T-helper 2 cell (primary cell): ENCODE measurements around the gene KCNQ5.
A peak's percentile ranks its signal among the peaks of the same experiment; 100 is the strongest.
"Not testable (repeated sequence)": the region's sequence is repeated elsewhere in the genome, so short reads cannot be mapped to it uniquely, and the experiment has no call there.

Experiments used
- DNase-seq, 5 experiments: peaks; one replicate each; pipeline versions ENCODE4 v3.0.0 to v3.0.0-alpha.2; 2012 to 2022
- total RNA-seq, 2 donors: gene quantifications; one replicate each; lab custom pipeline; 2026; lab: John Stamatoyannopoulos, UW

KCNQ5 gene
- 1.9 to 3.6 reads per million in 2 donors for total RNA-seq

- peak in 2 of 5 experiments; percentile 34 to 46 for DNase-seq
Observed at GRCh38 chr6:72621291-72622093, at the start of gene KCNQ5. KCNQ5 (plus strand) TSS chr6:72622064.

DNA sequence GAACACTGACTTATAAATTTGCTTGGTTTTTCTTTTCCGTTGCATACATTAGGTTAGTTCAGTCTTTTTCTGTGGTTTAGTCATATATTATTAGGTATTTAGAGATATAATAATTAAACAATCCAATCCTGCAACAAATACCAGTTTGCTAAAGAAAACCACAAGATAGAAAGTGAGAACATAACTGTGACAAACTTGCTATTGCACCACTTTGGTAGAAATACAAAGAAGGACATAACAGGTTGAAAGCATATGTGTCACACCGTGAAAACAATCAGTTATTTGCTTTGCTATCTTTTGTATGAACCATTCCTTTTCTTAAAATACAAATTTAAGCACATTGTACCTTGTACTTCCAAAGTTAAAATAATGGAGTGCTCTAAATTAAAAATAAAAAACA, 42.0 kb upstream of the KCNQ5 start:
- DNase-seq: no peak

GRCh38 chr6:72580281-72580940, 41.5 kb upstream of the KCNQ5 start:
- DNase-seq: peak in 1 of 5 experiments; percentile 21

GRCh38 chr6:72580950-72581349, 40.9 kb upstream of the KCNQ5 start:
- DNase-seq: not testable (repeated sequence)

DNA sequence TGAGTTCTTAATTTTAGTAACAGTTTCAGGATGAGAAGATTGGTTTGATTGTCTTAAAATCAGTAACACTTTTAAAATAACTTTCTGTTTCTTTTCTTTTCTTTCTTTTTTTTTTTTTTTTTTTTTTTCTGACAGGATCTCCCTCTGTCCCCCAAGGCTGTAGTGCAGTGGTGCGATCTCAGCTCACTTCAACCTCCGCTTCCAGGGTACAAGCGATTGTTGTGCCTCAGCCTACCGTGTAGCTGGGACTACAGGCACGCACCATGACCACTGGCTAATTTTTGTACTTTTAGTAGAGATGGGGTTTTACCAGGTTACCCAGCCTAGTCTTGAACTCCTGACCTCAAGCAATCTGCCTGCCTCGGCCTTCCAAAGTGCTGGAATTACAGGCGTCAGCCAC, 33.7 kb upstream of the KCNQ5 start:
- peak in 1 of 5 experiments; percentile 7 for DNase-seq

DNA sequence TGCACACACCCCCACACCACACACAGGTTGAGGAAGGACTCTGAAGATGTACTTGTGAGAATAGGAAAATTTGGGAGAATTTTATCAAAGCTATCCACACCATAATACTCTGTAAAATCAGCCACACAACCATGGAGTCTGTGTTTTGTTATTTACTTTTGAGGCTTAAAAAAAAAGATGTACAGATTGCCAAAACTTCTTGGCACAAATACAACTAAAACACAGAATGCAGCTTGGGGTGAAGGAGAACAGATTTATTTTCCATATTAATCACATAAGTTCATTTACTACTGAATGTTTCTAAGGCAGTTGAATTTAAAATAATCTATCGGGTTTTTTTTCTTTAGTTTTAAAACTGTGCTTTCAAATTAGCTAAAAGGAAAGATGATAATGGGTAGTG, 32.8 kb upstream of the KCNQ5 start:
- no peak for DNase-seq

DNA sequence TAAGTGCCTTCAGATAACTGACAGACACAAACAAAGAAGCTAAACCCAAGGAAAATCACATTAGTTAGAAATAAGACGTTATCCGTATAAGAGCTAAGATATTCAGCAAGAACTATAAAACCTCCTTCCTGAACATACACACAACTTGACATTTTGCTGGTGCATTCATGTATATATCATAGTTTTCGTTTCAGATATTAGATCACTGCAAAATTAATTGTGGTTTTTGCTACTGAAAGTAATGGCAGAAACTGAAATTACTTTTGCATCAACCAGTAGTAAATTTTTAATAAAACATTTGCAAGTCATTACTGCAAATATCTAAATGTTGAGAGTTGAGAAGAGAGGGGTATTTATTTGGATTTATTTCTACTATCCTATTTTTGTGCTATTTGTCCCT, 26.1 kb upstream of the KCNQ5 start:
- no peak for DNase-seq

DNA sequence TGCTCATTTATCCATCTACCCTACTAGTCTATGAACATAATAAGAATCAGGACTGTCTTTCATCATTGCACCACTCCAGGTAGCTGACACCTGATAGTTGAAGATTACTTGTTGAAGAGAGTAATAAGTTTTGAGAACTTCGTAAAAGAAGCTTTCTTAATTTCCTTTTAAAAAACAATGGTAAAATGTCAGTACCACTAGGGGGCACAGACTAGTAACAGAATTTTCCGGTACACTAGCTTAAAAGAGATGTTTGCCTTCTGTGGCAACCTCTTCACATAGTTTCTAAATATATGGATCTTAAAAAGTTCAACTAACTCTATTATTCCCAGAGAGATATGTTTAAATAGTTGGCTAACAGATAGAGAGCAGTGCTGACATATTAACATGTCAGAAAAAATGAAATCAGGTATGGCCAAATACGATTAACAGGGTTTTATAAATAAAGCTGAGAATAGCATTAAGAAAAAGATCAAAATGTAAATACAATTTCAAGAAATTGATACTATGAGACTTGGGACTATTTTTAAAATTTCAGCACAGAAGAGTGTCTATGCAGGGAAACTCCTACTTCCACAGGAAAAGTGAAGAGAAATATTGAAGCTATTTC, 5.4 kb upstream of the KCNQ5 start:
- peak in 1 of 5 experiments; percentile 51 for DNase-seq

DNA sequence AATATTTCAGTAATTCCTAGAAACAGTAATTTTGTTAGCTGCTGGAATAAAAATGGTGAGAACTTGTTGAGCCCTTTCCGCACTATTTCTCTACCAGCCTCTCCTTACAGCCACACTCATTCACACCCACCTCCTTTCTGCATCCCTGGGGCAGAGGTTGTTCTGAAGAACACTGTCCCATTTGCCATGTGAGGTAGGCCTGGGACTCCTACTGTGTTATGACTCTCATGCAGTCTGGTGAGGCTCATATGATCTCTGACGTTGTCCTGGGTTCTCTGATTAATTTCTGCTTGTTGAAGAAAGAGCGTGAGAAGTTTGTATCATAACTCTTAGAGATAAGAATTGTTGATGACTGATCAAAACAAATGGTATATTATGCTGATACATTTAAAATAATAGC, 4.1 kb upstream of the KCNQ5 start:
- no peak for DNase-seq

DNA sequence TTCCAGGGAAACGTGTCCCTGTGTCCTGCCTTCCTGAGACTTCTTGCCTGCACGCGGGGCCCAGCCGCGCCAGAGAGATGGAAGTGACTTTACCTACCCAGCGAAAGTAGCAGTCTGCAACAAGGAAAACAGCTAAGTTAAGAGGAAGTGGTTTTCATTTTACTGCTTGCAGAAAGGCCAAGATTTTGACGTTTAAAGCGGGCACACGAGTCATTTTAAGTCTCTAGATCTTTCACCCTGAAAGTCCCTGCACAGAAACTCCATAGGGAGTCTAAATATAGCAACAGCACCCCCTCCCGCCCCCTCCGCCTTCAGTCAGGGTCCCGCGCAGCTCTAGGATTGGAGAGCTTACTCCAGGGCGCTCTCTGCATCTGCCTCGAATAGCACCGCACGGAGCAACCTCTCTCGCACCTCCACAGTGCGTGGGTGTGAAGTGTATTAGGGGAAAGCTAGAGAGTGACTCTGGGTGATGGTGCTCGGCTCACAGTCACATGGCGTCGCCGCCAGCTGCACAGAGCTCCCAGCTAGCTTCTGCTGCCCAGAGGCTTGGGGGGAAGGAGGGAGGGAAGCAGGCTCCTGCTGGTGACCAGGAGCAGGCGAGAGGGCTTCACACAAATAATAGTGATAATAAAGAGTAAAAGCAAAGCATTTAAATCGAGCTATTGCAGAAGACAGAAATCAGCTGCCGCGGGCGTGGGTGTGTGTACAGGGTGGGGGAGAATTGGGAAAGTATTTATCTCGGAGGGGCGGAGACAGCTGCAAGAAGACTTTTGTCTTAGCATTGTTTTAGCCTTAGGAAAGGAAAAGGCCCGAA, 1.8 kb upstream of the KCNQ5 start:
- peak in 4 of 5 experiments; percentile 34 to 78 (median 54) for DNase-seq

DNA sequence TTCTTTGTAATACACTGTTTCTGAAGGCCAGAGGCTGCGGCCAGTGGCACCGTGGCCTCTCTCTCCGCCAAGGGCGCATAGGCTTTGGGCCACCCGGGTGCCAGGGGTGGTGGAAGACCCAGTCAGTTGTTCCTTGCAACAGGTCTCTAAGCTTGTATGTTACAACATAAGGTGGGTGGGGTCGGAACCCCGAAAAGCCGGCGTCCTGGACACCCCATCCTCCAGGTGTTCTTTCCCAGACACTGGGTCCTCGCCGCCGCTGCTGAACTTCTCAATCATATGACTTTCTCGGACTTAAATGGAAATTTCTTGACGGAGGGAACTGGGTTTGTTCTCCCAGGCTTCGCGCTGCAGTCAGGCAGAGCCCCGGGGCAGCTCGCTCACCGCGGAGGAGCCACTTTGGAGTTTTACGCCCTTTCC, 983 bp upstream of the KCNQ5 start:
- DNase-seq: no peak

GRCh38 chr6:72622094-72622940, 453 bp downstream of the KCNQ5 start:
- peak in 4 of 5 experiments; percentile 21 to 68 (median 35) for DNase-seq

GRCh38 chr6:72623808-72624207, 1.9 kb downstream of the KCNQ5 start:
- no peak for DNase-seq

DNA sequence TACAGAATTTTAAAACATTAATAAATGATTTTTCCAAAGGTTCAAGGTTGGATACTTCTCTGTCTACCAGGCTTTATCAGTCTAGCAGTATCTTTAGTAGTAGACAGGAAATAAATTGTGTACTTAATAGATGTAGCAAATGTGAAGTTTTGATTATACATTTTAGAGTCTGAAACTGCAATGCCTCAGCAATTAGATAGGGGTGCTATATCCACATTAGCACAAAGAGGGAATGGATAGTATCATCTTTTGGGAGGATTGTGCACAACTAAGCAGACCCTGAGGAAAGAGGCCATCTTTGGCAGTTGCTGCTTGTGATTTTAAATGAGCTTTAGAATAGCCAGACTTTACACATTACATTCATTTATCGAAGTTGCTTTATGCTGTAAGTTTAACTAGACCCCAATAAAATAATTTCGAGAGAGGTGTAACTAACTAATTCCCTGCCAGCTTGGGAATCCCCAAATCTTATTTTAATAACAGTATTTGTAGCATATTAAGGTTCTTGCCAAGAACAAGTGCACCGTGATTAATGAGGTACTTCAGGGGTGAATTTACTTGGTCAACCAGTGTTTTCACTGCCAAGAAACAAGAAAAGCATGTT, 2.8 kb downstream of the KCNQ5 start:
- DNase-seq: peak in 1 of 5 experiments; percentile 40

DNA sequence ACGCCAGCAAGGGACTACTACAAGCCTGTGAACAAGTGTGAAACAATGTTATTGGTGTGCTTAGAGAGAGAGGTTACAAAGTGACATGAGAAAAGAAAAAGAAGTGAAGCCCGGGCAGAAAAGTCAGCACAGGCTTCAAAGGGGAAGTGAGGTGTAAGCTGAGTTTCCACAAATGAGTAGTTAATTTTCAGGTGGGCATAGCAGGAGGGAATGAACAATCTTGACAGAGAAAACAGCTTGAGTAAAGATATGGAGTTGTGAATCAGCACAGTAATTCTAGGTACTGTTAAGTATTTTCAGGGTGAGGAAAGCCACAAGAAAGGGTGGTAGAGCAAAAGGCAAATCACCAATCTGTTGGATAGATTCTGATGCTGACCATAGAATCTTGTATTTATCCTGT, 4.3 kb downstream of the KCNQ5 start:
- DNase-seq: peak in 1 of 5 experiments; percentile 29

DNA sequence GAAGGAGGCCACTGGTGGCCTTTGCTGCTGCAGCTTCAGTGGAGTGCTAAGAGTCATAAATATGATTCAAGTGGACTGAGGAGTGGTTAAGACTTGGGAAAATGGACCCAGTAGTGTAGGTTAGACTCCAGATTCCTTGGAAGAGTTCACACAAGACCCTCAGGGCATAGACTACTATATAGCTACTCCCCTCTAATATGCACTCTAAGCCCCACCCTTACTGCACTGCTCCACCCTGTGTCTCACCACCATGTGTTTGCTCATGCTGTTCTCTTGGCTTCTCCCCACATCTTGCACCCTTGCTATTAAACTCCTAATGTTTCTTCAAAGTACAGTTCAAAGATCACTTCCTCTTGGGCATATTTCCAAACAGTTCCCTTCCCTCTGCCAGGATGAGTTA, 5.7 kb downstream of the KCNQ5 start:
- DNase-seq: no peak

- DNase-seq: no peak
Observed at GRCh38 chr6:72631480-72631879, 9.6 kb downstream of the KCNQ5 start.

- DNase-seq: no peak
Observed at GRCh38 chr6:72635636-72636035, 13.8 kb downstream of the KCNQ5 start.

GRCh38 chr6:72636215-72636614, 14.4 kb downstream of the KCNQ5 start:
- DNase-seq: no peak

DNA sequence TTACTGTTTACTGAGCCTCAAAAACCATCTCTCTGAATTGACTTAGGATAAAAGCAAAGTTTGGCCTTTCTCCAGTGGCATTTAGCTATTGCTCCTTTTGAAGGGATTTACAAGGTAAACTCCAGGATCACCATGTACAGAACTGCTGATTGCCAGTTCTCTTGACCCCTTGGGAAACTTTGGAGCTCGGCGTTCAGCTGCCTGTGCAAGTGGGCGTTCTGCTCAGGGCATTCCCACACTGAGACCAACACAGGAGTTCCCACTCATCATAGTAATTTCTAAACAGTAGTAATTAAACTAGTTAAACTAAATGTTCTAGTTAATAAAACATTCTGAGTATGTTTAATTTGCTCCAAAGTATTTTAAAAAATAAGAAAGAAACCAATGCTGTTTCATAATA, 14.9 kb downstream of the KCNQ5 start:
- DNase-seq: no peak

GRCh38 chr6:72639920-72640614, 18.2 kb downstream of the KCNQ5 start:
- no peak for DNase-seq
